ENCODE results near the gene WRAP73.

WRAP73 gene

GRCh38 chr1:3681898-3682806 is 32.2 kb upstream of the WRAP73 start:
- DNase-seq (ENCODE audit: low read depth in 2 of 2) = no peak

GRCh38 chr1:3681231-3681897 is 31.5 kb upstream of the WRAP73 start:
- no peak for DNase-seq (ENCODE audit: low read depth in 2 of 2)

GRCh38 chr1:3680488-3681230 is 30.8 kb upstream of the WRAP73 start:
- DNase-seq (ENCODE audit: low read depth in 2 of 2) = no peak

GRCh38 chr1:3679799-3680453 is 30.0 kb upstream of the WRAP73 start:
- DNase-seq (ENCODE audit: low read depth in 2 of 2) = no peak

GRCh38 chr1:3679098-3679555 is 29.2 kb upstream of the WRAP73 start:
- DNase-seq (ENCODE audit: low read depth in 2 of 2) = no peak

GRCh38 chr1:3678361-3679097 is 28.6 kb upstream of the WRAP73 start:
- no peak for DNase-seq (ENCODE audit: low read depth in 2 of 2)

- DNase-seq (ENCODE audit: low read depth in 2 of 2) = no peak
Measured at GRCh38 chr1:3677484-3677883, 27.6 kb upstream of the WRAP73 start.

- no peak for DNase-seq (ENCODE audit: low read depth in 2 of 2)
Measured at GRCh38 chr1:3676581-3677470, 26.9 kb upstream of the WRAP73 start.

- DNase-seq (ENCODE audit: low read depth in 2 of 2) = no peak
Measured at GRCh38 chr1:3675436-3675835, 25.5 kb upstream of the WRAP73 start.

GRCh38 chr1:3674100-3675094 is 24.5 kb upstream of the WRAP73 start:
- no peak for DNase-seq (ENCODE audit: low read depth in 2 of 2)

- no peak for DNase-seq (ENCODE audit: low read depth in 2 of 2)
Measured at GRCh38 chr1:3673381-3674099, 23.6 kb upstream of the WRAP73 start.

- no peak for DNase-seq (ENCODE audit: low read depth in 2 of 2)
Measured at GRCh38 chr1:3672971-3673361, 23.1 kb upstream of the WRAP73 start.

- no peak for DNase-seq (ENCODE audit: low read depth in 2 of 2)
Measured at GRCh38 chr1:3672231-3672970, 22.5 kb upstream of the WRAP73 start.

- no peak for DNase-seq (ENCODE audit: low read depth in 2 of 2)
Measured at GRCh38 chr1:3671371-3672180, 21.7 kb upstream of the WRAP73 start.

- DNase-seq (ENCODE audit: low read depth in 2 of 2) = no peak
Measured at GRCh38 chr1:3670823-3671265, 20.9 kb upstream of the WRAP73 start.

- DNase-seq (ENCODE audit: low read depth in 2 of 2) = no peak
Measured at GRCh38 chr1:3669971-3670431, 20.1 kb upstream of the WRAP73 start.
